ENCODE data around the gene ARHGAP6. TPM values are rescaled to one million over a fixed set of nuclear protein-coding genes. Genes with fewer than 3 reads are reported as not detected.

Gene ARHGAP6
- total RNA-seq, 4 donors from 2014 or later = 2.1 to 30.5 (median 4.9) TPM

DNA sequence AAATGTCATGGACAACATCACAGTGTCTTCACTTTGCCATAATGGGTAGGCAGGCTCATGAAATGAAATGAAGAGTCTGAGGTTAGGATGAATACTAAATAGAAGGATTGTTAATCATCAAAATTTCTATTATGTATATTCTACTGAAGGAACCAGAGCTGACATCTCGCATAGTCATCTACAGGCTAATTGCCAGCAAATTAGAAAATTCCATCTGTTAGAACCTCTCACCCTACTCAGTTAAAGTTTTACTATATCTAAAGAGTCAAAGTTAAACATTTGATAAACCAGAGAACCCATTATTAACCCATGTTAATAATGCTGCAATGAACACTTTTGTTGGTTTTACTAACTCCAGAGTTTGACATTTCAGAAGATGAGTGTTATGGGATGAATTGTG lies 114.6 kb downstream of the ARHGAP6 start:
- H3K36me3 ChIP-seq = no peaks in the 10 kb centered on the region
- no peak for TF ChIP-seq POLR2A (IDR thresholded peaks at IDR 0.05)
- TF ChIP-seq, protein P1, sequence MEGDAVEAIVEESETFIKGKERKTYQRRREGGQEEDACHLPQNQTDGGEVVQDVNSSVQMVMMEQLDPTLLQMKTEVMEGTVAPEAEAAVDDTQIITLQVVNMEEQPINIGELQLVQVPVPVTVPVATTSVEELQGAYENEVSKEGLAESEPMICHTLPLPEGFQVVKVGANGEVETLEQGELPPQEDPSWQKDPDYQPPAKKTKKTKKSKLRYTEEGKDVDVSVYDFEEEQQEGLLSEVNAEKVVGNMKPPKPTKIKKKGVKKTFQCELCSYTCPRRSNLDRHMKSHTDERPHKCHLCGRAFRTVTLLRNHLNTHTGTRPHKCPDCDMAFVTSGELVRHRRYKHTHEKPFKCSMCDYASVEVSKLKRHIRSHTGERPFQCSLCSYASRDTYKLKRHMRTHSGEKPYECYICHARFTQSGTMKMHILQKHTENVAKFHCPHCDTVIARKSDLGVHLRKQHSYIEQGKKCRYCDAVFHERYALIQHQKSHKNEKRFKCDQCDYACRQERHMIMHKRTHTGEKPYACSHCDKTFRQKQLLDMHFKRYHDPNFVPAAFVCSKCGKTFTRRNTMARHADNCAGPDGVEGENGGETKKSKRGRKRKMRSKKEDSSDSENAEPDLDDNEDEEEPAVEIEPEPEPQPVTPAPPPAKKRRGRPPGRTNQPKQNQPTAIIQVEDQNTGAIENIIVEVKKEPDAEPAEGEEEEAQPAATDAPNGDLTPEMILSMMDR (IDR thresholded peaks at IDR 0.05) = no peak
- H3K4me1 ChIP-seq = no peaks in the 10 kb centered on the region
- DNase-seq = no peak
- no peak overlapping the region for H3K4me3 ChIP-seq
- H3K9me3 ChIP-seq = no peaks in the 10 kb centered on the region
- no peak overlapping the region for H3K27ac ChIP-seq
- H3K27me3 ChIP-seq = no peaks in the 10 kb centered on the region

DNA sequence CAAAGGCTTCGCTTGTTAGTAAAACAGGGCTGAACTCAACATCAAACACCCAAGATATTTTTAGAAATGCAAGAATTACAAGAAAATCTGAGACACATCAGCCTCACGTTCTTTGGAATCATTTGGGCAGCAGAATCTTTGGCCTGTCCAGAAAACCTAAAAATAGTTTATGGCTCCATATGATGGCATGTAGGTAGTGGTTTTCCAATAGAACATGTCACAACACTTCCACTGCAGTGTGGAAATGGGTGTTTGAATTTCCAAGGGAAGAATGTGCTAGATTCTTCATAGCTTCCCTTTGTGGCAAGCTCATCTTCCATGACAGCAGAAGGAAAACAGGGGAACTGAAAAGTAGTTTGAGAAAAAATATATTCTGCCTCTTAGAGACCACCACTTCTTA lies 118.8 kb downstream of the ARHGAP6 start:
- Histone ChIP-seq H3K9me3 (no peaks in the 10 kb centered on the region), H3K4me3 (no peak overlapping the region), H3K4me1 (no peaks in the 10 kb centered on the region), H3K36me3 (no peaks in the 10 kb centered on the region), H3K27me3 (no peaks in the 10 kb centered on the region), H3K27ac (no peak overlapping the region)
- no peak for TF ChIP-seq POLR2A (IDR thresholded peaks at IDR 0.05)
- TF ChIP-seq, protein P1 (IDR thresholded peaks at IDR 0.05) = no peak
- DNase-seq = no peak

DNA sequence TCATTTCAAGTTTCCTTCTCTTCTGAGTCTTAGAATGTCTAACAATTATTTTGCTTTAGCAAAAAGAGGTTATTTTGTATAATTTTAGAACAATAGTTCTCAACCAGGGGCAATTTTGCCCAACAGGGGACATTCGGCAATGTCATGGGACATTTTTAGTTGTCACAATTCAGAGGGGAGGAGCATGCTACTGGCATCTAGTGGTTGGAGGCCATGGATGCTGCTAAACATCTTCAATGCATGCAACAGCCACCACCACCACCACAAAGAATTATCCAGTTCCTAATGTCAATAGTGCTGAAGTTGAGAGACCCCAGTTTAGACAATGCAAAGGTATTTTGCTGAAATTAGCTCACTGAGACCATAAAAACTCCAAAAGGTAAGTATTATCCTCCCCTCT lies 122.5 kb downstream of the ARHGAP6 start:
- Histone ChIP-seq H3K27me3 (no peaks in the 10 kb centered on the region), H3K9me3 (no peaks in the 10 kb centered on the region), H3K4me3 (no peak overlapping the region), H3K36me3 (no peaks in the 10 kb centered on the region), H3K4me1 (no peaks in the 10 kb centered on the region), H3K27ac (no peak overlapping the region)
- TF ChIP-seq, protein P1 (IDR thresholded peaks at IDR 0.05) = no peak
- TF ChIP-seq POLR2A (IDR thresholded peaks at IDR 0.05) = no peak
- no peak for DNase-seq

DNA sequence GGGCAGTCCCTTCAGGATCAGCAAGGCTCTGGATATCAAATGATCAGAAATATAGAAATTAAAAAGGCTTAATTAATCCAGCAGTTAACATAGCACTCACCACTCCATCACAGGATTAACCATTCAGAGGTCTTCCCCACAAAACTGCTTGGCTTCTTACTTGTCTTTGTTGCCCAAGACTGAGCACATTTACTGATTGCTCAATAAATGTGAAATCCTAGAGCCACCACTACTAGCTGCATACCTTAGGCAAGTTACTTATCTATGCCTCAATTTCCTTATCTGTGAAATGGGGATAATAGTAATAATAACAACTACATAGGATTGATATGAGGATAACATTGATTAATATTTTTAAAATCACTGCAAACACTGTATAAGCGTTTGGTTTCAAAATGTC lies 124.2 kb downstream of the ARHGAP6 start:
- H3K9me3 ChIP-seq = no peaks in the 10 kb centered on the region
- H3K27me3 ChIP-seq = no peaks in the 10 kb centered on the region
- TF ChIP-seq POLR2A (IDR thresholded peaks at IDR 0.05) = no peak
- TF ChIP-seq, protein P1 (IDR thresholded peaks at IDR 0.05) = no peak
- DNase-seq = no peak
- no peak overlapping the region for H3K4me3 ChIP-seq
- H3K36me3 ChIP-seq = no peaks in the 10 kb centered on the region
- H3K27ac ChIP-seq = no peak overlapping the region
- H3K4me1 ChIP-seq = no peaks in the 10 kb centered on the region

DNA sequence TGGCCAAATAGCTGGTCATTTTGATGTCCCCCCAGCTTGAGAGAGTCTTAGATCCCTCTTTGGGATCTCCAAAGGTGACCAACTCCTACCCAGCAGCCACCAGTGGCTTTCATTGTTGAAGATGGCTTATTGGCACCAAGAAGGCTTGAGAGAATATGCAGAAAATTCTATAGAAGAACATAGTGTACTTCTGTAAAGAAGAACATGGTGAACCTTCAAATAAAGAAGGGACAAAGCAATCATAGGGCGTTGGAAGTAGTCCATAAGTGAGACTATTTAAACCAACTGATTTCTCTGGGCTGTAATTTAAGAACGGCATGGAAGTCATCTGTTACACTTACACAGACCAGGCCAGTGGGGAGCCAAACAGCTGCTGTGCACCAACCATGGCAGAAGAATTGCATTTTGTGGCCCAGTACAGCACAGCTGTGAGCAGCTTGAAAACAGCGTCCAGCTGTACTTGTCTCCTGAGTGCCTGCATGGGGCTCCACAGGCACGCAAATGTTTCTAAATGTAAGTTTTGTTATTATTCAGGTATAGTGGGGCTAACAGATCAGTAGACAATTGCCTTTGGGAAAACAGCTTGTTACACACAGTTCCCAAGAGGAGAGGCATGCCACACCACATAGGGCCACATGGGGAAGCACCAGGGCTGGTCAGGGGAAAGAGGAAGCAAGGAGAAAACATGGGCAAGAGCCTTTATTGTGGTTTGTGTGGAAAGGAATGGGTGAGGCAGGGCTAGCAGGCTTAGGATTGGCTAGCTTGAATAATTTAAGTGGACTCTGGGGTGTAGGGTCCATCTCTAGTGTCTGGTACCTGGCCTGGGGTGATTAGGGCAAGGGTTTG lies 125.0 kb downstream of the ARHGAP6 start:
- Histone ChIP-seq H3K4me3 (no peak overlapping the region), H3K4me1 (no peaks in the 10 kb centered on the region), H3K9me3 (no peaks in the 10 kb centered on the region), H3K27ac (no peak overlapping the region), H3K36me3 (no peaks in the 10 kb centered on the region), H3K27me3 (no peaks in the 10 kb centered on the region)
- DNase-seq = no peak
- TF ChIP-seq, protein P1 (IDR thresholded peaks at IDR 0.05) = no peak
- TF ChIP-seq POLR2A (IDR thresholded peaks at IDR 0.05) = no peak

Measured in Peyer's patch (tissue), 4 donors.